ENCODE data around the gene TBC1D4.
A peak's percentile ranks its signal among the peaks of the same experiment; 100 is the strongest.
"Not testable (repeated sequence)": the region's sequence is repeated elsewhere in the genome, so short reads cannot be mapped to it uniquely, and the experiment has no call there.

TBC1D4 gene

DNA sequence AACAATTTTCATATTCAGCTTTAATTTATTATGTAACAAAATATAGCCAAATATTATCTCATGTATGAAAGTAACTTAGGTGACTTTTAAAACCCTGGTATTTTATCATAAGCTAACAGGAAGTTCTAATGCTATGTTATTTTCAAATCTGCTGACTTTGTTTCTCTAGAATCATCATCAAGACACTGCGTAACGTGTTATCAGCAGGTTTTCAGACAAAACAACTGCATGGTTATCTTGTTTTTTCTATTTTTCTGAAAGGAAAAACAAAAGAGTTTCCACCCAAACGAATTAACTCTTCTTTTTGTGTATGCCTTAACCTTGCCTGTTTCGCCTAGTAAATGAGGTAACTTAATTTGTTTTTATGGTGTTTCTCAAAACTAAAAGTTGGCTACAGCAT is 156.3 kb downstream of the TBC1D4 start:
- DNase-seq (ENCODE audit: low read depth) = no peak

DNA sequence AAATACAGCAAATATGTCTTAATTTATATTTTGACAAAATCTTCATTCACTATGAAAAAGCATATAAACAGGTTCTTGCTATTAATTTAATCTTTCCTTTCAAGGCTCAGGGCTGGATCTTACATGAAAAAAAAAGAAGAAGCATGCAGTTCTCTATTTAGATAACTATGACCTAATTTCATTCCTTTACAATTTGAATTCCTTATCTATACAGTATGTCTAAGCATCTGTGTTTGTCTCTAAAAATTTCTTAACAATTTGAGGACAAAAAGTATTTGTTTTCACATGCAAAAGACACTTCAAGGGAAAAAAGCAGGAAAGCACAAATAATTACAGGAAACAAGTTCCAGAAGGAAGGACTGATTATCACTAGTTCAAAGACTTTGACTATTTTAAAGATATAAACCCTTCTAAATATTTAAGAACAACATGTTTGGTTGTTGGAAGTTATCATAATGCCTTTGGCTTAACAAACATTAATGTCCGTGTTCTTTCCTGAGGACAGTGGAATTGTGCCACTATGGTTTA is 157.5 kb downstream of the TBC1D4 start:
- DNase-seq (ENCODE audit: low read depth) = peak; percentile 5

DNA sequence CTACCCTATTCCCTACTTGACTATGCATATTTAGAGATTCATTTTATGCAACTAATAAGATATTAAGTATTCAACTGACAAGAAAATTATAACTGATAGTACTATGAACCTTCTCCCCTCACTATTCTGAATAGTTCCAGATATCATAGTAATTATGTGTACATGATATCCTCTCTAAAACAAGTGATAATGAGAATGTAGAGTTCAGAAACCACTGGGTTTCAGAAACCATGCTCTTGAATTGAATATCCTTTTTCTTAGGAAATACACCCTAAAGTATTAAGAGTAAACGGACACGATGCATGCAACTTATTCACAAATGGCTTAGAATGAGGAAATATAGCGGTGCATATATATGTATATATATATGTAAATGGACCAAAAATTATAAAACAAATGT is 160.9 kb downstream of the TBC1D4 start:
- no peak for DNase-seq (ENCODE audit: low read depth)

DNA sequence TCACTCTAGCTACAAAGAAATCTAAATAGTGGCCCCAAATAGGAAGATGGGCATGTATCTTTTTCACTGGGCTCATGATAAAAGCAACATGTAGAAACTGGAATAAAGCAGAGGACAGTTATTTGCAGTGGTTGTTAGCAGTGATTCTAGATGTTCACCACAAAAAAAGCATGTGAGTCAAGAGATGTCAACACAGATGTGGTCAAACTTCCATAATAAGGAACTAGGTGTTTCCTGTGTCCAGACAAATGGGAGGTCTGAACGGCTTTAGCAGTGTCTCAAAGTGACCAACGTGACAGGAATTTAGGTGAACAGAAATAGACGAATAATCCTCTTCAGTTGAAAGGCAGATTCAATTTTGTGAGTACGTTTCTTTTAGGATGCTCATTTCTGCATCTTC is 162.7 kb downstream of the TBC1D4 start:
- peak; percentile 60 for DNase-seq (ENCODE audit: low read depth)

DNA sequence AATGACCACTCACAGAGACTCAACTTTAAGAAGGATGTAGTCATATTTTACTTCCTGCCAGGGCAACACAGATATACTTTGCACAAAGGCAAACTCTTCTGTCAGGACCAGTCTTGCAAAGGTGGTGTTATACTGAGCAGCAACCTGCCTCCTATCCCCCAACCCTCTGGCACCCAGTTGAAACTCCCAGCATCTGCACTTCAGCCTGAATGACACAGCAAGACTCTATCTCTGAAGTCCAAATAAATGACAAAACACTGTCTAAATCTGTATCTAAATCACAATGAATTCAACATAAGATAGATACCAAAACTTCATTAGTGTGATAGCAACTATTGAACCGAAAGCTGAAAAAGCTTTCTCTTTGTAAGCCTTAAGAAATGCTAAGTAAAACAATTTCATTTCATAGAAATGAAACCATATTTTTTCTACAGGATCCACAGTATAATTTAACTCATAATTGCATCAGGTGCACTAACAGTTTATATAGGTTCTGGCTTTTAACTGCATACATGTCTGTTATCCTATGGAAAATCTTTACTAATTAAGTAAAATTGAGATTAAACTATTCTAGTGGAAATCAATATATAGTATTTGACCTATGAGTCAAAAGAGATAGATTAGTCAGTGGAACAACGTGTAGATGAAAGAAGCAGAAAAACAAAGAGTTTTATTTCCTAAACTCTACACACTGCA is 163.7 kb downstream of the TBC1D4 start:
- DNase-seq (ENCODE audit: low read depth) = no peak

DNA sequence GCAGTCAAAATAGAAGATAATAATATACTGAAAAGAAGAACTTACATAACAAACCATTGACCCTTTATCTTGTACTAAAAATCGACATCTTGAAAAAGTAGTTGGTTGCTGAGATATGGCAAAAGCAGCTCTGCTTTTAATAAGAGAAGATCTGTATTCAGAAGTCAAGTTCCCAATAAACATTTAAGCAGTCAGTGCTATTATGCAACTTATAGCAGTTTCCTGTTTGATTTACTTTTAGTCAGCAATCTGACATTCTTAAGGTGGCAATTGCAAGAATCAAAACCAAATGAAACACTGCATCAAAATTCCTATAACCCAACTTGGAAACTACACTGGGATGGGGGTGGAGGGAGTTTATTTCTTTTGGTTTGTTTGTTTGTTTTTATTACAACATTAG is 165.5 kb downstream of the TBC1D4 start:
- DNase-seq (ENCODE audit: low read depth) = peak; percentile 21

DNA sequence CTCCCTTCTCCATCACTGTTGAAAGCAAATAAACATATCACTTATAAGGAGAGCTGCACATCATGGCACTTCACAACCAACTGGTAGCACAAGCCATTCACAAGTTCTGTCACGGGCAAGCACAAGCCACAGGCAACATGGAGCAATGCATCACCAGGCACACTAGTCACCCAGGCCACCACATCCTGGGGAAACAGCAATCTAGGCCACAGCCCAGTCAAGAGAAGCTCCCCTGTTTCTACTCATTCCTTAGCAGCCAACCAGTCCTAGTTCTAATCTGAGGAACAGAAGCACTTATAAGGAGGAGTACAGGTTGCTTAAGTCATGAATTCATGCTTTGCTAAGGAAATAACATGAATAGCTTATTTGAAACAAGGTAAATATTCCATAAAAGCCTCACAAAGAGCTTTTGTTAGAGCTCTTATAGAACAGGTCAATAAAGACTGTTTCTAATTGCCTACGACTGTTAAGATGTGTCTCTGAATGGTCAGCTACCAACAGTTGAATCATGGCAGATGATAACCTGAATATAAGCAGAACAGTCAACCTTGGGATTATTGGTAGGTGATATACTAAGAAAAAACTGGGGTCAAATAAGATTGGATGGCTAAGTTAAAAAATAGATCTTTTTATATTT is 169.0 kb downstream of the TBC1D4 start:
- DNase-seq (ENCODE audit: low read depth) = no peak

DNA sequence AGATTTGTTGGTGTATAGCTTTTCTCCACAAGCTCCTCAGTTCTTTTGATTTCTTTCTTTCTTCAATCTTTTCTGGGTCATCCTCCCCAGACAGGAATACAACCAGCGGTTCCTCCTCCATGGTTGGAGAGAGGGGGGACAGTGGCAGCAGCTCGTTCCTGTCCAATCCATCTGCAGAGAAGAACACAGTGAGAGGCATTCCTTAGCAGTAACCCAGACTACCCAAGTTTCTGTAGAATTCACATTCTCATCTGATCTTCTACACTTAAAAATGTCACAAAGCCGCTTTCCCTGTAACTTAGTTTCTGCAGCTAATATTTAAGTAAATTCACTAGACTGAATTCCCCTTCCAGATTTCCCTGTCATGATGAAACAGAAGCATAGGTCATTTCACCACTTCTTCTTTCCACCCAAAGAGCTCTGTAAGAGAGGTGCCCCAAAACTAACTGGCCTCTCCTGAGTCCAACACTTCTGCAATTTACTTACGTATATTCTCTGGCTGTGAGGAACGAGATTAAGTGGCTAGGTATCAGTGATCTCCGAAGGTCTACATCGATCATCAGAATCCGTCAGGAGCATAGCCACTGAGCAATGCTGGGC is 171.9 kb downstream of the TBC1D4 start:
- no peak for DNase-seq (ENCODE audit: low read depth)

DNA sequence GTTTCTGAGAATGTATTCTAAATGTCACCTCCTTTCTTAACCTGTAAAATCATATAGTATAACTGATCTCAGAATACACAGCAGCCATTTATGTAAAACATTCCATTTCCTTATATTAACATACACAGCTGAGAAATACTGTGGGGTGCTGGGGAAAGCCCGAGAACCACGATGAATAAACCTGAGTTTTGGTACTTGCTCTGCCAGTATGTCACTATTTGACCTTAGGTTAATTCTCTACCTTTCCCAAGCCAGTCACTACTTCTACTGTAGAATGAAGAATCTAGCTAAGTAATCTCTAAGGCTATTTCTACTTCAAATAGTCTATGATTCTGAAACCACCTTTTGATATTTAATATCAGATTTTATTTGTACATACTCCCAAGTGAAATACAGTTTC is 173.7 kb downstream of the TBC1D4 start:
- DNase-seq (ENCODE audit: low read depth) = no peak

DNA sequence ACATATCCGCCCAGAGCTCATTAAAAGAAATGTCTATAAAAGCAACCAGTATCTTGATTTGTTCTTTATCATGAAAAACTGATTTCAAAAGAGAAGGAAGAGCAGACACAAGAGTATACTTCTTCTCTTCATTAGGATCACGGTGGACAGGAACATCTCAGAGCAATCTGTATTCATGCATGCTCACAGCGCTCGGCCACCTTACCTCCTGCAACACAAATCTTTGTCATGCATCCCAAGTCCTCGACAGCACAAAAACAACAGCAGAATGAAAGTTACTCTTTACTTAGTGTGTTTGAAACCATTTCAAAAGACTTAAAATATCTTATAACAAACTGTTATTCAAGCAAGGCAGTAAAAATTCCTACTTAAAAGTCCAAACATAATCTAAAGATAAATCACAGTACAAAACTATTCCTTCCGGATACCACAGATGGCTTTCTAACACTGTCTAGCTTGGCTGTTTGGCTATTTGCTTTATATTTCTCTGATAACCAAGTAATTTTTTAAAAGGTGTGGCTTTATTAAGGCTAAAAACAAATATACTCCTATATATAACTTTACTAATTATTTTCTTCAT is 174.5 kb downstream of the TBC1D4 start:
- DNase-seq (ENCODE audit: low read depth) = peak; percentile 34

DNA sequence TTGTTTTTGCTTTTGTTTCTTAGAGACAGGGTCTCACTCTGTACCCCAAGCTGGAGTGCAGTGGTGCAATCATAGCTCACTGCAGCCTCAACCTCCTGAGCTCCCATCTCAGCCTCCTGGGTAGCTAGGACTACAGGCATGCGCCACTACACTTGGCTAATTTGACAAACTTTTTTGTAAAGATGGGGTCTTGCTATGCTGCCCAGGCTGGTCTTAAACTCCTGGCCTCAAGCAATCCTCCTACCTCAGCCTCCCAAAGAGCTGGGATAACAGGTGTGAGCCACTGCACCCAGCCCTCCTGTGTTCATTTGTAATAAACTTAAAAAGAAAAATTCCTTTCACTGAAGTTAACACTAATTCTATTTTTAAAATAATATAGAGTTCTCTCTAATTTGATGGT is 175.0 kb downstream of the TBC1D4 start:
- DNase-seq (ENCODE audit: low read depth) = not testable (repeated sequence)

DNA sequence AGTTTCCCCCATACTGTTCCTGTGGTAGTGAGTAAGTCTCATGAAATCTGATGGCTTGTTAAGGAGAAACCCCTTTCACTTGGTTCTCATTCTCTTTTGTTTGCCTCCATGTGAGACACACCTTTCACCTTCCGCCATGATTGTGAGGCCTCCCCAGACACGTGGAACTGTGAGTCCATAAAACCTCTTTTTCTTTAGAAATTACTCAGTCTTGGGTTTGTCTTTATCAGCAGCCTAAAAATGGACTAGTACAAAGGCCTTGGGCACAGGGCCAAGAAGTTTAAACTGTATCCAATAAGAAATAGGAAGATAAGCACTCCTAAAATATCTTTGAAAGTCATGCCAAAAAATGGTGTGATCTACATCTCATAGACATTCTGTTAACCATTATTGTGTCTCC is 176.9 kb downstream of the TBC1D4 start:
- peak; percentile 11 for DNase-seq (ENCODE audit: low read depth)

DNA sequence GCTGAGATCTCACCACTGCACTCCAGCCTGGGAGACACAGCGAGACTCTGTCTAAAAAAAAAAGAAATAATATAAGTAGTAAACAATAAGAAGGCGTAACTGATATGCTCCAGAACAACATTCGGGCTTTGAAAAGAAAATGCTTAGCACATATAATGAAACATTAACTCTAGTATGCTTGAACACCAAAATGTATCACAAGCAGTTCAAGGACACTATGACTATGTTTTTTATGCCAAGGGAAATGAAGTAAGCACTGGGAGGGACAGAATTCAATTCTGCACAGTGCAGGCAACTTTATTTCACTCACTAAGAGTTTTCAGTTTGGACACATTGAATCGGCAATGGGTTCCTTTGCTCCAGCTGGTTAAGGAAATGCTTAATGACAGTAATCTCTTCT is 178.7 kb downstream of the TBC1D4 start:
- DNase-seq (ENCODE audit: low read depth) = no peak

DNA sequence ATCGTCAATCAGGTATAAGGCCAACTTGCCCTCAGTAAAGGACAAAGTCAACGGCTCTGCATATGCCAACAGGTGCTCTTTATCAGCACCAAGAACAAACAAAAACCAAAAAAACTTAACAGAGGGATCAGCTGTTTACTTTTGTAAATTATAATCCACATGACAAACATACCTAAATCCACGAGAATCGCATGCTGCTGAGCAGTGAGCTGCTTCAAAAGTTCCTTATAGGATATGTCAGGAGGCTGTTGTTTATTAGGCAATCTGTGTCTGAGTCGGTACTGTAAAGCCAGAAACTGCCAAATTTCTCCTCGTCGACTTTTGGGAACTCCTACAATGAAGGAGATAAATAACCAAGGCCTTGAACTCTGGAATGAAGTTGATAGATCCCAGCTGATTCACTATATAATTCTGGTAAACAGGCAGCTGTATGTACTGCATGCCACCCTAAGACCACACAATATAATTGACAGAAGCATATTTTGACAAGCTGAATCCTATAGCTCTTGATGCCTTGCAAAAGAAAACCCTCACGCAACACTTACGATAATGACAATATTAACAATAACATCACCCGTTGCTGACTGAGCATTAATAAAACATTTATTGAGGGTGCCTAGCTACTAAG is 179.8 kb downstream of the TBC1D4 start:
- DNase-seq (ENCODE audit: low read depth) = peak; percentile 29

DNA sequence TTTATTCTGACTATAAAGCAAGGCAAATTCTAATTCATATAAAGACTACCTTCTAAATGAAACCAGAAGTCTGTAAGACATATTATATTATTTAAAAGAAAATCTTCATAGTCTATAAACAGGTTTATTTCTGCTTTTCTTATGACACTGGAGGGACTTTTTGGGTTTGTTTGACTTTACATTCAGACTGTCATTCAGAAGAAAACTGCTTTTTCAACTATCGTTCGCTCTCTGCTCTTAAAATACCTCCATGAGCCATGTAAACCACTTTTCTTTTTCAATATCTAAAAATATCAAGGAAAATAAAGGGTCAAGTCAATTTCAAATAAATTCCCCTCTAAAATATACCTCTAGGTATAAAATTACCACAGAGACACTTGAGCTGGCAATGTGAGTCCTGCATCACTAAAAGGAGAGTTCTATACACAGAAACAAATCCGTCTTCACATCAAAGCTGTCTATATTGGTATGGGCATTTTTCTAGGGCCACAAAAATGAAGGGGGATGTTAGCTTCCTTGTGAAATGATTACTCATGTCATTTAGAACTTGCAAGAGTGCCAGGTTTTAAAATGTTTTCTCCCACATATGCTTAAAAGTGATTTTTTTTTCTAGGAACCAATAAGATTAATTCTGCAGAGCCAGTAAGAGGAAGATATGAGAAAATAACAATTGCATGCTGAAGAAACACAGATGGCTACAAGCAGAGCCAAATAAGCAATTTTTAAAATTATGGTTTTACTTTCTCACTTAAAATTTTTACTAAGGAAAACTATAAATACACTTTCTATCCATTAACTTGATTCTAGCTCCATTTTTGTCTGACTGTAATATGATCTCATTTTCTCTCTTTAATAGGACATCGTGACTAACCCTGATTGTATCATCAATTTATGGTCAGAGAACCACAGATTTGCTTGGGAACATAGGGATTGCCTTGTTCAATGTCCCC is 181.8 kb downstream of the TBC1D4 start:
- peak; percentile 18 for DNase-seq (ENCODE audit: low read depth)

DNA sequence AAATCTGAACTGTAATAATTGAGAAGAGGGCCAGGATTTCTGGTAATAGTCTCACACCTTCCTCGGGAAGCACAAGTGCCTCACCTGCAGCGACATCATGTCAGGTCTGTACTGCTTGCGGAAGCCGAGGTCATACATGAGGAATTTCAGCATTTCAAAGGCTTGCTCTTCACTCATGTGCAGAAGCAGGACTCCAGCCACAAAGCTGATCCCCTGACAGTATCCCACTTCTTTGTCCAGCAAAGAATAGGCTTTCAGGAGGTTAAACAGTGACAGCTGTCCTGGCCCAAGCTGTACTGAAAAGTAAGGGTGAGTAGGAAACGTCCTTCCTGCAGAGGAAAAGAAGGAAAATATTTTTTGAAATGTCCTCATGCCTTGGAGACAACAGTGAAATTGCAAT is 182.7 kb downstream of the TBC1D4 start:
- DNase-seq (ENCODE audit: low read depth) = no peak

DNA sequence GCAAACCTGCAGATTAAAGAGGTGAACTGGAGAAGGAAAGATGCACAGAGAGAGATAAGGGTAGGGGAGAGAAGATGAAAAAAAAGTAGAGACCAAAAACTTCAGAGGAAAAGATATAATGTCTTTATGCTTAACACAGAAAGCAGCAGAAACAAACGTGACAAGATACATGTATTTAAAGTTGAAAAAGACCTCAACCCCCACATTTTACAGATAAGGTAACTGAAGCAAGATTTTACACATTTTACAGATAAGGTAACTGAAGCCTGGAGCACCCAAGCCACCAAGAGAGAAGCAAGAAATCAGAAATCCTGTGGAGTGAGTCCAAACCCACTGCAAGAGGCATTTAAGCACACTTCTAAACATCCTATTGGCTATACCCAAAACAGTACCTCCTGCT is 185.3 kb downstream of the TBC1D4 start:
- DNase-seq (ENCODE audit: low read depth) = no peak

DNA sequence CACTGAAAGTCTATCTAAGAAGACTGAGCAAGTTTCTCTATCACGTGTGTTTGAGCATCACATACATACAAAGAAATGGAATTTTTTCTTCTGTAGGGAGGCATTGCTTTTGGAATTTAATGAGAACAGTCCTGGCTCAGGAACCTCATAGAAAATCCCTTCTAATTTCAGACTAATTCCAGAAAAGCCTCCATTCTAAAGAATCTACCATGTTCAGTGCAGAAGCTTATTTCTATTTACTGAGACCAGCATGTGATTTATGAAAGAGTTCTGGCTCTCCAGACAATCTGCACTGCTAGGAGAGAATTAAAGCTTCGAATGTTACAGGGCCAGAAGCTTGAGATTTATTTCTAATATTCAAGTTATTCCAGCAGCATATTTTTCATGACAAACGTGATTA is 186.8 kb downstream of the TBC1D4 start:
- no peak for DNase-seq (ENCODE audit: low read depth)

DNA sequence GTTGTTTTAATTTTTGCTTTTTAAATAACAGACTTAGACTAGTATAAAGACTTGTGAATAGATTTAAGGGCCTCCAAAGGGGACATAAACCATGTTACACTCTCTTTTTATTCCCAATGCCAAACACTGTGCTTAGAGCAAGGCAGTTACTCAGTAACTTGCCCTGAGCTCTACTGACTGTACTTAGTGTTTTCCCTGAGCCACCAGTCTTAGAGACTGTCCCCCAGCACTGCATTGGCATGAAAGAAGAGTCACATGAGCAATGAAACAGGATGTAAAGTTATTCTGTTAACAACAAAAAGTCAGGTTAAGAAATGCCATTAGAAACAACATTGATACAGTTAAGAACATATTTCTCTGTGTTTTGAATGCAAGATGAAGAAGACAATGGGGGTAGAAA is 187.9 kb downstream of the TBC1D4 start:
- no peak for DNase-seq (ENCODE audit: low read depth)

DNA sequence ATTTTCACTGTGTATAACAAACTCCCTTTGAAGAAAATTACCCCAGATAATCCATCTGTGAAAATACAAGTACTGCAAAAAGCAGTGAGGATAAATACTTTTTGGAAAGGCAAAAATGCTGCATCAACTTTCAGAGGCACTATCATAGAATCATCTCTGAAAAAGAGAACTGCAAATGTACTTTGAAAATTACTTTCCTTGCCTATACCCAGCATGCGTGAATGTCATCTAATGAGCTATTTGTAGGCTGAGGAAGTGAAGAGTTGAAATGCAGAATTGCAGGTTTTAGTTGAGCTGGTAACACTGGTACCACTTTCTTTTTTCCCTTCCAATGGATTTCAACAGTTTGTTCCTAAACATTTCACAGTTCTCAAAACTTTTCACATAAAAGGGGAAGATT is 196.7 kb downstream of the TBC1D4 start:
- no peak for DNase-seq (ENCODE audit: low read depth)

DNA sequence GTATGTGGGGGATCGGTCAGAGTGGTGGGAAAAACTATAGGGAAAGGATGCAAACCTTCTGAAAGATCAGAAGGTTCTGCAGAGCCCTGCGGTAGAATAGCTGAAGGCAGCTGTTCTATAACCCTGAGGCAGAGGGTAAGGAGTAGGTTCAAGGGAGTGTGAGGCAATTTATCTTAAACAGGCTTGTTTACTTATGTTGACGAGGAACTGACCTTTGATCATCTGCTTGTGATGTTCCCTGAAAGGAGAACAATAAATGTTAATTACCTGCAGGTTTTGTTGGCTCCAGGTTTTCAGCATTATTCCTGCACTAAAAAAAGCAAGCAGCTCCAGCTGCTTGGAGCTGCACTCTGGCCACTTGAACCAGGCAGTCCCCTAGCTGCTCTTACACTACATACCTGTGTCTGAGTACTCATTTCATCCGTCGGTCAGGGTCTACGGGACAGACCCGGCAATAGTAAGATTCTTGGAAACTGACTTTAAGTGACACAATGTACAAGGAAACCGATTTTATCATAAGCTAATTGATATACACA is 202.1 kb downstream of the TBC1D4 start:
- DNase-seq (ENCODE audit: low read depth) = peak; percentile 14
